ENCODE data around the gene PRIM2.
"Not testable (repeated sequence)": the region's sequence is repeated elsewhere in the genome, so short reads cannot be mapped to it uniquely, and the experiment has no call there.

GRCh38 chr6:57474862-57475475 is 157.5 kb downstream of the PRIM2 start:
- not testable (repeated sequence) for TF ChIP-seq RBBP5 (conservative IDR thresholded peaks at IDR 0.05); NFIC (IDR thresholded peaks at IDR 0.05; ENCODE audit: low read depth, low read length); YY1 (IDR thresholded peaks at IDR 0.05; ENCODE audit: low read depth, low read length)
- TF ChIP-seq, protein P1, sequence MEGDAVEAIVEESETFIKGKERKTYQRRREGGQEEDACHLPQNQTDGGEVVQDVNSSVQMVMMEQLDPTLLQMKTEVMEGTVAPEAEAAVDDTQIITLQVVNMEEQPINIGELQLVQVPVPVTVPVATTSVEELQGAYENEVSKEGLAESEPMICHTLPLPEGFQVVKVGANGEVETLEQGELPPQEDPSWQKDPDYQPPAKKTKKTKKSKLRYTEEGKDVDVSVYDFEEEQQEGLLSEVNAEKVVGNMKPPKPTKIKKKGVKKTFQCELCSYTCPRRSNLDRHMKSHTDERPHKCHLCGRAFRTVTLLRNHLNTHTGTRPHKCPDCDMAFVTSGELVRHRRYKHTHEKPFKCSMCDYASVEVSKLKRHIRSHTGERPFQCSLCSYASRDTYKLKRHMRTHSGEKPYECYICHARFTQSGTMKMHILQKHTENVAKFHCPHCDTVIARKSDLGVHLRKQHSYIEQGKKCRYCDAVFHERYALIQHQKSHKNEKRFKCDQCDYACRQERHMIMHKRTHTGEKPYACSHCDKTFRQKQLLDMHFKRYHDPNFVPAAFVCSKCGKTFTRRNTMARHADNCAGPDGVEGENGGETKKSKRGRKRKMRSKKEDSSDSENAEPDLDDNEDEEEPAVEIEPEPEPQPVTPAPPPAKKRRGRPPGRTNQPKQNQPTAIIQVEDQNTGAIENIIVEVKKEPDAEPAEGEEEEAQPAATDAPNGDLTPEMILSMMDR (IDR thresholded peaks at IDR 0.05 in 2 of 3, conservative IDR thresholded peaks at IDR 0.05 in 1 of 3; ENCODE audit: control insufficient read depth in 2 of 3, extremely low read depth in 1 of 3, insufficient read depth in 1 of 3, low read depth in 3 of 3, low read length in 3 of 3): not testable (repeated sequence)
